HG02759 (cell line): ENCODE data around the gene SLC25A21.

Source experiments
- ATAC-seq: cut with Tn5 transposase; IDR thresholded peaks from one replicate; pipeline ENCODE4 v1.9.1; 2021; ENCODE audit warnings: mild to moderate bottlenecking, moderate library complexity; ENCODE audit not compliant: unreplicated experiment

The SLC25A21 gene

GRCh38 chr14:36948157-36948859 is 224.1 kb downstream of the SLC25A21 start:
- no peak for ATAC-seq

DNA sequence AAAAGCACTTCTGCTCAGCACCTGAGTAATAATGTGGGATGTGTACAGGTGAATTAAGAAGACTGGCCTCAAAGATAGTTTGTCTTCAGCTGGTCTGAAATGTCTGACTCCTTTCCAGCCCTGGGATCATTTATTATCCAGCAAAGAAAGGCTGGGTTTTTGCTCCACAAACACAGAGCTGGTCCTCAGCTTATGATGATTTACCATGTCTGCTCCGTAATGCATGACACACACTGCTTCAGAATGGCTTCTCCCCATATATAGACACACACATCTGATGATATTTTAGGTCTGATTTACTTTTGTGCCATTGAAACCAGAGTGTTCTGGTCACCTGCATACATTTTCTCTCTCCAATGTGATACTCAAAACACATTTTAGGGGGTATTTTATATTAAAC is 225.0 kb downstream of the SLC25A21 start:
- no peak for ATAC-seq

DNA sequence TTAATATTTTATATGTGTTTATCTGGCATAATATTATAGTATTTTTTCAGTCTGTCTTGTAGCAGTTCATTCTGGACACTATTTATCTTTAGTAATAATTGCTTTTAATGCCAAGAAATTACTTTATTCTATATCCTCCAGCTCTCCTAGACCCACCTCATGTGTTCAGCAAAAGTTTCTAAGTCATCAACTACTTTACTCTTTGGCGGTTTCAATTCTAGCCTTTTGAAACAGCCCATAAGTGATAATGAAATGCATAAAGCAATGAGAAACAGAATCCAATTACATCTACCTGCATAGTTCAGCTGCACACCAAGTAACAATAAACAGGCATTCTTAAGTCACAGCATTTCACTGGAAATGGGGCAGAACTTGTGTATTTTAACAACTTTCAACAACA is 225.5 kb downstream of the SLC25A21 start:
- ATAC-seq: no peak

- ATAC-seq: no peak
Measured at GRCh38 chr14:36944307-36945010, 227.9 kb downstream of the SLC25A21 start.

DNA sequence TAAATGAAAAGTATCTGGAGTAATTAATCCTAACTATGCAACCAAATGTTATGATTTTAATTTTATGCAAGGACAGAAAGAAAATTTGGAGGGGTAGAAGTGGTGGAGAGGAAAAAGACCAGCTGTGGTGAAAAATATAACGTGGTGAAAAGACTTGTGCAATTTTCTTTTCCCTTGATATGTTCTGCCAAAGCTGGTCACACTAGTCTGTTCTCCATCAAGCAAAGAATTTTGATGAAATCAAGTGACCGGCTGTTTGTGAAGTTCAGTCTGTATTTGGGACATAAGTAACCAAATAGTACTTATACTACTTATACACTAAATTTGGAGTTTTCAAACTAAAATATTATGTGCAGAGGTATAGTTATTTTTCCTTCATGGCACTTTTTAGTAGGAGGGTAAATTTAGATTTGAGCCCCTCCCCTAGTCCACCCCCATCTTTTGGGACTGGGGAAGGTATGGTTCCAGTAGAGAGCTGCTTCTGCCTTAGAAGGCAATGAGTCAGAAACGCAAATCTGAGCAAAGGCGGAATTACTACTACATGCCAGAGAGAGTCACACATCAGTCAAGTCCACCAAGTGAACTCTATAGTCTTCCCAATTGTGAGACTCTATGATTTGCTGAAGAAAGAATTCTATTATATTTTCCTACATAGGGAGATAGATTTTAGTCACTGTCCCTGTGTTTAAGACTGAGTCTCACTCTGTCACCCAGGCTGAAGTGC is 229.7 kb downstream of the SLC25A21 start:
- no peak for ATAC-seq

- peak; percentile 98 for ATAC-seq
Measured at GRCh38 chr14:36941783-36942521, 230.5 kb downstream of the SLC25A21 start.

DNA sequence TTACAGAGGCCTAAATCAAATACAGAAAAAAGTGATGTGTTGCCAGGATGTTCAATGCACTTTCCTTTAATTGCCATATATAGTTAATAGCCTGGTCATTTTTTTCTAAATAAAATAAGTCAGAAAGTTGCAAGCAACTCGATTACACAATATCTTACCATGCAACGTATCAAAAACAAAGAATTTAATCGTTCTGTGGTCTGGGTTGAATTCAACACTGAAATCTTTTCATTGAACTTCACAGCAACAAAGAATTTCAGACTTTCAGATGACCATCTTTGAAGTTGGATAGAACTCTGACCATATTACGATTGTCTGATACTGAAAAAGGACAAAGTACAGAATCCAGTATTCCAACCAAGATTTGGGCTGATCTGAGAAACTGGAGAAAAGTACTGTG is 231.9 kb downstream of the SLC25A21 start:
- no peak for ATAC-seq

DNA sequence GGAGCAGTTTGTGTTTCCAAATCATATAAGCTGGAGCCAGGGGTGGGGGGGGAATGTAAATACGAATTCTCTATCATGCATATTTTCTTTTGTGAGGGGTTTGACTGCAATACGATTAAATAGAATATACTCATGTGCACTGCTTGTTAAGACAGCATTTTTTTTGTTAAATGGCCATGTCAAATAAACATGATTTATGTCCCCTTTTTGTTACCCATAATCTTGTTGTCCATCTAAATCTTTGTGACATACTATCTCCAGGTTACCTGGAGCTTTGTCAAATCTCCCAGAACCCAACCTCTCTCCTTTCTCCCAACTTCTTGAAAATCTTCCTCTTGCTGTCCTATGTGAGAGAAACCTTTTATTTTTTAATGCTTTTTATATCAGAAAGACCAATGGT is 233.1 kb downstream of the SLC25A21 start:
- ATAC-seq: no peak

GRCh38 chr14:36938678-36939077 is 233.7 kb downstream of the SLC25A21 start:
- no peak for ATAC-seq

DNA sequence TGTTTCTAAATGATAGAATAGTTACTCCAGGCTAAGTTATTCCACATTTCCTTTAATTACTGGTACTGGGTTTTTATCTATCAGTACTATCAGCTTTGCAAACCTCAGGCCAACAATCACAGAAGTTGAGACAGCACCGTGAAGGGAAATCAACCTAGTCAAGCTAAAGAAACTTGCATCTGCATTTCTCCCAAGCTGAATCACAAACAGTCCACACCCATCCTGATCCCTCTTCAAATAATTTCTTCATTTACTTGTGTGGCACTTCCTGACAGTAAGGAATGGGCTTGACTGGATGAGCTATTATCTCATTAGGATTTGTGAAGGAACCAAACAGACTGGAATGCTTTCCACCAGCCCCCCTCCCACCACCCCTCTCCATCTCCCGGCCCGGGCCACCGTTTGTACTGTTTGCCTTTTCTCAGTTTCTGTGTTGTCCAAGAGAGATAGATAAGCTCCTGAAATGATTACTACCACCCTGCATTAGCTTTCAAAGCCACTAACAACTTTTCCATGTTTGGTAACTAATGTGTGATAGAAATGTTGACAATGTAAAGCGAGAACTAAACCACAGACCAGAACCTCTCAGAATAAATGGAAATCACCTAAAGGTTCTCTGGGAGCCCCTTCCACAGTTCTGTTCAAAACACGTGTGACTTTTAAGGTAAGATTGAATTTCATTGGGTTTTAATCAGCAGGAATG is 236.3 kb downstream of the SLC25A21 start:
- ATAC-seq: no peak

GRCh38 chr14:36934304-36934703 is 238.1 kb downstream of the SLC25A21 start:
- ATAC-seq: no peak

- ATAC-seq: no peak
Measured at GRCh38 chr14:36931791-36932190, 240.6 kb downstream of the SLC25A21 start.

GRCh38 chr14:36928432-36928831 is 244.0 kb downstream of the SLC25A21 start:
- no peak for ATAC-seq

- no peak for ATAC-seq
Measured at GRCh38 chr14:36925094-36925493, 247.3 kb downstream of the SLC25A21 start.

- ATAC-seq: no peak
Measured at GRCh38 chr14:36916668-36917067, 255.7 kb downstream of the SLC25A21 start.

GRCh38 chr14:36915081-36915480 is 257.3 kb downstream of the SLC25A21 start:
- ATAC-seq: no peak

DNA sequence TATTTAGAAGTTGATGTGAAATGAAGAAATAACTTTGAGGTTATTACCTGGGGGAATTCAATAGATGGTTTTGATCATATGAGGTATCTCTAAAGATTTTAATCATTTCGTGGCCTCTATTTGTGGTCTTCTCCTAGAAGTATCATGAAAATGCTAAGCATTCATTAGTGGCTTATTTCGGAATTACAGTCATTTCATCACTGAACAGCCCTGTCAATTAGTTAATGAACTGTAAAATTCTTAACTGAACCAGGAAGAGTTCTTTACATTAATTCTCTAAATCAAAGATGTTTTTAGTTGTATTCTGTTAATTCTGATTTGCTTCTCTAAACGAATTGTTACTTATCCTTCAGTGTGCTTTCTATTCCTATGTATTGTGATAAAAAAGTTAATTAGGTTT is 261.8 kb downstream of the SLC25A21 start:
- no peak for ATAC-seq

DNA sequence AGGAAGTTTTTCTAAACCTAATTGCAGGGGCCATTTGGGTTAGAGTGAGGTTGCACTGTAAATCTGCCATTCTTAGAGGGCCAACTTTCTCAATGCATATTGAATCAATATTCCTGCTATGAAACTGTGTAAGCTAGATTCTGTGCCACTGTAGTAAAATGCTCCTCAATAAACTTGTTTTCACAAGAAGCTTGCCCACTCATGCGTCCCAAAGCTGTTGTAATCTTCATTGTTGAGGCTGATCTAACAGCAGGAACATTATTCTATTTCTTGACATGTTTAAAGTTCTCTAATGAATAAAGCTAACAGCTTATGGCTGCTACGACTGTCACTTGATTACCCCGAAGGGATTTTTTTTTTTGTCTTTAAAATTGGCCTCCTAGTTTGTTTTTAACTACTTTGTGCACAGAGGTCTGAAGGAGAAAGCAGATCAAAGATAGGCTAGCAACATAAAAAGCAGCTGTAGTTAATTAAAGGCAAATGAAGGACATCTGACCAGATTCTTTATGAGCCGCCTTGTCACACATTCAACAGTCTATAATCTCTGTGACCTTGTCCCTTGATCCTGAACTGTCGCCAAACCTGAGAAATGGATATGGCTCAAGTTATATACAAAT is 267.0 kb downstream of the SLC25A21 start:
- ATAC-seq: no peak

DNA sequence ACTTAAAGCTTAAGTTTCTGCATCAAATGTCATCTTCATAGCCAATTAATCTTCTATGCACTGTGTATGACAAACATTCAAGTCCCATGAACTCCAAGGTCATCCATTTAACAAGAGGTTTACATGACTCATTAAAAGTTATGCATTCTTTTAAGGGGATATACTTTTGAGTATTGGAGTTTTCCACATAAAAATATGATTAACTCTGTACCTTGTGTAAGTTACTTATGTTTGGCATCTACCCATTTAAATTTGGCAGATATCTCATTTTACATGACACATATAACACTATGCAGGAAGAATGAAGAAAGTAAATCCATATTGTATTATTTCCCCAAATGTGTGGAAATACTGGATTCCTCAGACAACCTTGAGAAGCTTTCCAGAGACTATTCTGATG is 270.5 kb downstream of the SLC25A21 start:
- no peak for ATAC-seq

DNA sequence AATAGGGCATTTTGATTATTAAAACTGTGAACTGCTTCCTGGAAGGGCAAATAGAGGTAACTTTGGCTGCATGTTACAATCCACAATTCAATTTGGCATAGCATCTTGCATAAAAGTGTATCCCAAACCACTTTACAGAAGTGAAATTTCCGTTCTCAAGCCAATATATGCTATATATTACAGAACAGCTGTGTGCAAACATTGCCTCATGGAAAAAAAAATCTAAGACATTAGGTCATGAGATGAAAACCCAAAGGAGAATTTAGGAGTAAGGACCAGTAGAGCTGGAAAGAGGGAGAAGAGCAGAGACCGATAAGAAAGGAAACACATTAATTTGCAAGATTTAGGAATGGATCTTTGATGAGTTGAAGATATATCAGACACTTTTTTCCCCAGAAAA is 271.6 kb downstream of the SLC25A21 start:
- no peak for ATAC-seq
